Heart left ventricle (tissue), 13 donors: ENCODE measurements around the gene POMC.

ENCODE experiments used
- CTCF ChIP-seq, 12 donors: fragments of 200-600 bp; sonication (generic) in 4 of 12; IDR thresholded peaks; one replicate each; pipeline versions ENCODE4 v1.5.0 to v1.8.0; 2018 to 2022; ENCODE audit warnings: antibody characterized with exemption in 12 of 12, mild to moderate bottlenecking in 5 of 12
- POLR2A ChIP-seq, 2 donors: fragments of 450-650 bp; IDR thresholded peaks; one replicate each; pipeline ENCODE4 v1.6.1; 2017; ENCODE audit warnings: antibody characterized with exemption in 2 of 2, mild to moderate bottlenecking in 2 of 2, moderate library complexity in 2 of 2
- donor health status: ischemic (EF 13 %, LVEDD 7.1; RV severe dilation, severe dysfunction).
- donor health status: DM: no; HTN: yes; CAD: no.
- donor health status: DM: no; HTN: no; CAD: no.
- donor health status: ischemic (EF 25% LVEDD 6.9; RV normal size, moderate dysfunction).
- donor health status: ischemic (EF 25% LVEDD 5.7; RV mildly dilated, moderate dysfunction).
- donor health status: ischemic (EF 35%, LVEDD 5.7; RV mildly dilated, moderate dysfunction).
- donor health status: nonischemic (EF 11% LVEDD 7.7; RV severe dilation, severe dysfunction).
- donor health status: DM: yes; HTN: yes; CAD: no.
- donor health status: PGD.
- donor health status: ischemic (EF 29% LVEDD 5.4; RV normal size, mild dysfunction).
- donor health status: nonischemic (EF 23%, LVEDD 6.1; RV moderate dilation, normal function).

GRCh38 chr2:25168256-25169072, at the start of gene POMC:
- TF ChIP-seq CTCF (IDR thresholded peaks at IDR 0.05) (no peak), POLR2A (IDR thresholded peaks at IDR 0.05) (no peak)
